ENCODE measurements around the gene SLCO4A1.

DNA sequence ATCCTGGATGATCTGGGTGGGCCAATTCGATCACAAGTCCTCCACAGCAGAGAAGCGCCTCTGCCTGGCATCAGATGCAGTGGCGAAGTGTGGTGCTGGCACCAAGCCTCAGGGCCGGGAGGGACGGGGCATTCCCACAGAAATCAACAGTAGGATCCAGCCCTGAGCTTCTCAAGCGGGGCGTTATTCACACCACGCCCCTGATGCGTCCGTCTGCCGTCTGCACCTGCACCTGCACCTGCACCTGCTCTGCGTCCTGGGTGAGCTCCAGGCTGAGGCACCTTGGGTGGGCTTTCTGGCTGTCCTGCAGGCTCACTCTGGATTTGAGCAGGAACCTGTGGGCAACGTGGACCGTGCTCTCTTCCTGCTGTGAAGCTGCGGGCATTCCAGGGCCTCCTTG lies 52.6 kb downstream of the SLCO4A1 start:
- TF ChIP-seq, protein P1, sequence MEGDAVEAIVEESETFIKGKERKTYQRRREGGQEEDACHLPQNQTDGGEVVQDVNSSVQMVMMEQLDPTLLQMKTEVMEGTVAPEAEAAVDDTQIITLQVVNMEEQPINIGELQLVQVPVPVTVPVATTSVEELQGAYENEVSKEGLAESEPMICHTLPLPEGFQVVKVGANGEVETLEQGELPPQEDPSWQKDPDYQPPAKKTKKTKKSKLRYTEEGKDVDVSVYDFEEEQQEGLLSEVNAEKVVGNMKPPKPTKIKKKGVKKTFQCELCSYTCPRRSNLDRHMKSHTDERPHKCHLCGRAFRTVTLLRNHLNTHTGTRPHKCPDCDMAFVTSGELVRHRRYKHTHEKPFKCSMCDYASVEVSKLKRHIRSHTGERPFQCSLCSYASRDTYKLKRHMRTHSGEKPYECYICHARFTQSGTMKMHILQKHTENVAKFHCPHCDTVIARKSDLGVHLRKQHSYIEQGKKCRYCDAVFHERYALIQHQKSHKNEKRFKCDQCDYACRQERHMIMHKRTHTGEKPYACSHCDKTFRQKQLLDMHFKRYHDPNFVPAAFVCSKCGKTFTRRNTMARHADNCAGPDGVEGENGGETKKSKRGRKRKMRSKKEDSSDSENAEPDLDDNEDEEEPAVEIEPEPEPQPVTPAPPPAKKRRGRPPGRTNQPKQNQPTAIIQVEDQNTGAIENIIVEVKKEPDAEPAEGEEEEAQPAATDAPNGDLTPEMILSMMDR (IDR thresholded peaks at IDR 0.05) = no peak
- TF ChIP-seq ZFX (IDR thresholded peaks at IDR 0.05; ENCODE audit: borderline replicate concordance) = no peak
